ENCODE results near the gene SYP.

The SYP gene

GRCh38 chrX:49214996-49215526 lies 15.1 kb upstream of the SYP start:
- no peak for DNase-seq

GRCh38 chrX:49214416-49214815 lies 14.4 kb upstream of the SYP start:
- DNase-seq = no peak

- no peak for DNase-seq
These were observed 12.9 kb upstream of the SYP start for GRCh38 chrX:49212861-49213260.

DNA sequence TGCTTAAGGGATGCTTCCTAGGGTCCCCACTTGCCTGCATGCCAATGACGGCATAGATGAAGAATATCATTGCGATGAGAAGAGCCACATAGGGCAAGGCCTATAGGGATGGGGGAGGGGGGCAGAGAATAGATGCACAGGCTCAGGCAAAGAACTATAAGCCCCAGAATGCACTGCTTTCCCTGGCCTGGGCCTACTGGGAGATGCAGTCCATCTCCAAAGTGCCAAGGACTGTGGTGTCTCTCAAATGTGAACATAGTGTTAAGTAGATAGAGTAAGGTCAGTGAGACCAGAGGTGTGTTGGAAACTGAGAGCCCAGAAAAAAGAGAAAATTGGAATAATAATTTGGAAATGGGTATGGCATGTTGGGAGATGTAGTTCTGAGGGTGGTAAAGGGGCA lies 12.2 kb upstream of the SYP start:
- DNase-seq = no peak

GRCh38 chrX:49211074-49211473 lies 11.1 kb upstream of the SYP start:
- DNase-seq = no peak

- no peak for DNase-seq
These were observed 10.4 kb upstream of the SYP start for GRCh38 chrX:49210406-49210805.

- DNase-seq = peak; percentile 47
These were observed 9.7 kb upstream of the SYP start for GRCh38 chrX:49209434-49210251.

GRCh38 chrX:49208399-49208798 lies 8.4 kb upstream of the SYP start:
- no peak for DNase-seq

DNA sequence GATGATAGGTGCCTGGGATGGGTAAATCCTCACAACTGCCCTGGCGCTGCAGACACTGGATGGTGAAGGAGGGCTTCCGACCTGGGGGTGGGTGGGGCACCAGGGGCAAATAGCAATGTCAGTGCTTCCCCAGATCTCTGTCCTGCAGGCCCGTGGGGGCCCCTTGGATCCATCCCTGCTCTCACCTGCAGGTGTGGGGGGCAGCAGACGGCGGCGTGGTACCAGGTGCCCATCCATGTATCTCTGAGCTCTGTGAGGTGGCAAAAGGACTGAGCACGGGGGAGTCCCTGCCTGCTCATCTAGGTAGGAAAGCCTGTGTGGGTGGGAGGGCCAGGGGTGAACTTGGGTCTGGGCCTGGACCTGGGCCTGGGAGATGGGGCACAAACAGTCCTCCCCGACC lies 6.5 kb upstream of the SYP start:
- no peak for DNase-seq

GRCh38 chrX:49205443-49205842 lies 5.5 kb upstream of the SYP start:
- DNase-seq = no peak

DNA sequence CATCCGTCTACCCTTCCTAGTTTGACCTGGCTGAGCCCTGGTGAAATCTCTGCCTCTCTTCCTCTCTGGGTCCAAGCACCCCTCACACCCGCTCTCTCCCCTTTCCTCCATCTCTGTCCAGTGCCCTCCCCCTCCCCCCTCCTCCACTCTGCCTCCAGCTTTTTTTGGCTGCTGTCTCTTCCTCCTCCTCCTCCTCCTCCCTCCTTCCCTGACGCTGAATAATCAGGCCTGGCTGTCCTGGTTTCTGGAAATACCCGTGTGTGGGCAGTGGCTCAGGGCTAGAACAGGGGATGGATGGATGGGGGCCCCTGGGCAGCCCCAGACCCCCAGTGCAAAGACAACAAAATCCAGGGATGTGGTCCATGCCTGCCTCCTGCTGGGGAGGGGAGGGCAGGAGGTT lies 4.7 kb upstream of the SYP start:
- no peak for DNase-seq

DNA sequence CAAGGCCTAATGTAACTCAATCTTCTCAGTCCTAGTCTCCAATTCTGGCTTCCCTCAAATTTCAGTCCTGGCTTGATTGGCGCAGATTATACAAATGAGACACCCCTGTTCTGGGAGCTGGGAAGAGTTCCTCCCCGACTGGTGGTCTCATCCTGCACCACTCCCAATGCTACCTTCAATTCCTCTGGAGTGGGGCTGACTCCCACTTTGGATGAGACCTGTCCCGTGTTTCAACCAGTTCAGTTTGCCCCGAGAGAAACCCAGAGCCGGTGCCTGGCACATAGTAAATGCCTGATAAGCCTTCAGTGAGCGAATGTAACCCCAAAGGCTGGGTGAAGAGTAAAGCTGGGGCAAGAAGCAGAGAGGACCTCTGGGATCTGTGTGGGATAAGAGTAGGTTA lies 4.0 kb upstream of the SYP start:
- no peak for DNase-seq

DNA sequence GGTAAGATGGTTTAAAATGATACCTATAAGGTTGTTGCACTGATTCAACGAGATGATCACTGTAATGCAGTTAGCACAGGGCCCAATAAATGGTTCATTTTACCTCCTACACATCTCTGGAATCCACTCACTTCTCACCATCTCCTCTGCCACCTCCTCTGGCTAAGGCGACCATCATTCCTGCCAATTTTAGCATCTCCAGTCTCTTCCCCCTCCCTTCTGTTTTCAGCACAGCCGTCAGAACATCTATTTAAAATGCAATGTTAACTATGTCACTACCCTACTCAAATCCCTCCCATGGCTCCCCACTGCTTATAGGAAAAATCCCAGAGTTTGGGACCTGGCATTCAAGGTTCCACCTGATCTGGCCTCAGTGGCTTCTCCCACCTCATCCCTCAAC lies 3.5 kb upstream of the SYP start:
- no peak for DNase-seq

GRCh38 chrX:49202022-49202421 lies 2.0 kb upstream of the SYP start:
- DNase-seq = peak; percentile 42

GRCh38 chrX:49199315-49199595 lies 738 bp downstream of the SYP start:
- DNase-seq = no peak

GRCh38 chrX:49198540-49199314 lies 1.3 kb downstream of the SYP start:
- no peak for DNase-seq

DNA sequence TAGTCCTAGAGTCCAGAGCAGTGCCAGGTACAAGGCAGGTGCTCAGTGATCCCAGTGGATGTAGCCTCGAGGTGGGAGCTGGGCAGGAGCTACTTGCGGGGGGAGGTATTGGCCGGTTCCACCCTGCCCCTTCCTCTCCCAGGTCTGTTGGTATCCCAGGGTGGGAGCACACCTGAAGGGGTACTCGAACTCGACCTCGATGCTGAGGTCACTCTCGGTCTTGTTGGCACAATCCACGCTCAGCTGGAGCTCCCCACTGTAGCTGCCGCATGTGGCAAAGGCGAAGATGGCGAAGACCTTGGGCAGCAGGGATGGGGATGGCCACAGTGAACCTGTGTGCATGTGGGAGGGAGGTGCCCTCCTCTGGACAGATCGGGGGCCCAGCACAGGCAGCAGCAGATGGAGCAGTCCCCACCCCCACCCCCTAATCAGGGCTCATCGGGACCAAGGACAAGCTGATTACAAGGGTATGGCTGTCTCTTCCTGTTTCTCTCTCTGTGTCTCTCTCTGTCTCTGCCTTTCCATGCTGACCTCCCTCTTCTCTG lies 2.4 kb downstream of the SYP start:
- DNase-seq = no peak

GRCh38 chrX:49193542-49193964 lies 6.4 kb downstream of the SYP start:
- DNase-seq = no peak

- no peak for DNase-seq
These were observed 7.2 kb downstream of the SYP start for GRCh38 chrX:49192722-49193328.

- DNase-seq = peak; percentile 62
These were observed 8.4 kb downstream of the SYP start for GRCh38 chrX:49191574-49192011.

GRCh38 chrX:49190821-49191573 lies 9.0 kb downstream of the SYP start:
- DNase-seq = peak; percentile 99

- no peak for DNase-seq
These were observed 10.4 kb downstream of the SYP start for GRCh38 chrX:49189606-49190005.

All from NCI-H146 (cell line).